H1 (cell line): ENCODE data around the gene FUT6. TPM values are rescaled to one million over a fixed set of nuclear protein-coding genes. Genes with fewer than 3 reads are reported as not detected.

ENCODE experiments used
- CTCF ChIA-PET: fragments of 300-600 bp; sonication (Branson Sonifier 250); formaldehyde crosslinking; loops from one replicate; lab custom pipeline; 2021; ENCODE audit not compliant: partially characterized antibody; lab: Charles Lee
- POLR2A ChIA-PET: fragments of 300-600 bp; sonication (Branson Sonifier 250); formaldehyde crosslinking; loops from one replicate; lab custom pipeline; 2021; ENCODE audit warnings: inconsistent platforms; ENCODE audit not compliant: partially characterized antibody; lab: Charles Lee
- DNase-seq, 2 experiments: peaks; one replicate each; pipeline versions ENCODE4 v3.0.0 to v3.0.0-alpha.2; 2010 to 2022; ENCODE audit warnings: low spot score in 2 of 2, low read depth in 1 of 2, mixed read lengths in 1 of 2
- FAIRE-seq: peaks from 2 replicates; lab custom pipeline; 2011; peaks lifted over from hg19 to GRCh38; lab: Jason Lieb, UNC
- H2AFZ ChIP-seq: 2 replicates; pipeline ENCODE4 v1.8.1; 2012; ENCODE audit warnings: low read length, inconsistent platforms
- H2AK5ac ChIP-seq: 2 replicates; pipeline ENCODE4 v1.6.1; 2013; ENCODE audit warnings: low read depth, low read length
- H2BK120ac ChIP-seq: replicated peaks from 2 replicates; pipeline ENCODE3; 2013; ENCODE audit warnings: low read depth, low read length, inconsistent platforms
- H2BK12ac ChIP-seq: 2 replicates; pipeline ENCODE4 v1.6.1; 2013; ENCODE audit warnings: low read depth, low read length
- H2BK15ac ChIP-seq: 2 replicates; pipeline ENCODE4 v1.6.1; 2013; ENCODE audit warnings: low read length
- H2BK20ac ChIP-seq: 2 replicates; pipeline ENCODE4 v1.6.1; 2013; ENCODE audit warnings: low read length
- H2BK5ac ChIP-seq: 2 replicates; pipeline ENCODE4 v1.6.1; 2013; ENCODE audit warnings: low read depth, low read length
- H3K14ac ChIP-seq: 2 replicates; pipeline ENCODE4 v1.6.1; 2013; ENCODE audit warnings: inconsistent platforms; ENCODE audit not compliant: insufficient read length
- H3K18ac ChIP-seq: 2 replicates; pipeline ENCODE4 v1.6.1; 2013; ENCODE audit warnings: low read length; ENCODE audit errors: extremely low read depth
- H3K23ac ChIP-seq: 2 replicates; pipeline ENCODE4 v1.6.1; 2013; ENCODE audit warnings: inconsistent platforms; ENCODE audit not compliant: insufficient read length
- H3K23me2 ChIP-seq: 2 replicates; pipeline ENCODE4 v1.6.1; 2013; ENCODE audit warnings: low read depth, low read length
- H3K27ac ChIP-seq: 2 replicates; pipeline ENCODE4 v1.6.1; 2011; ENCODE audit warnings: low read depth, low read length, inconsistent platforms
- H3K27me3 ChIP-seq, 4 experiments: replicated peaks in 1 of 4; 1 replicate in 1 of 4; 2 replicates in 3 of 4; pipeline versions ENCODE4 v1.6.1 to v1.8.1; 2011 to 2013; ENCODE audit warnings: low read length in 3 of 4, mild to moderate bottlenecking in 3 of 4, inconsistent platforms in 2 of 4, mixed read lengths in 2 of 4, moderate library complexity in 1 of 4; ENCODE audit not compliant: control insufficient read depth in 3 of 4, insufficient read depth in 3 of 4; ENCODE audit errors: extremely low read depth in 1 of 4
- H3K36me3 ChIP-seq, 4 experiments: 2 replicates each; pipeline versions ENCODE4 v1.6.1 to v1.8.1; 2011 to 2013; ENCODE audit warnings: mild to moderate bottlenecking in 4 of 4, low read length in 3 of 4, moderate library complexity in 2 of 4, control low read depth in 1 of 4, inconsistent platforms in 1 of 4; ENCODE audit not compliant: insufficient read depth in 4 of 4, control insufficient read depth in 2 of 4
- H3K4ac ChIP-seq: replicated peaks from 2 replicates; pipeline ENCODE3; 2013; ENCODE audit warnings: low read length, low read depth, mixed read lengths, inconsistent platforms; ENCODE audit not compliant: insufficient read length
- H3K4me1 ChIP-seq, 4 experiments: replicated peaks in 1 of 4; 1 replicate in 1 of 4; 2 replicates in 3 of 4; pipeline versions ENCODE4 v1.6.1 to v1.8.1; 2011 to 2013; ENCODE audit warnings: low read length in 3 of 4, inconsistent platforms in 2 of 4, mixed read lengths in 1 of 4; ENCODE audit not compliant: insufficient read depth in 4 of 4, control insufficient read depth in 3 of 4
- H3K4me2 ChIP-seq, 2 experiments: 2 replicates each; pipeline versions ENCODE4 v1.6.1 to v1.8.1; 2011 to 2013; ENCODE audit warnings: low read depth in 2 of 2, low read length in 2 of 2, control low read depth in 1 of 2, inconsistent platforms in 1 of 2, mild to moderate bottlenecking in 1 of 2; ENCODE audit not compliant: insufficient read depth in 1 of 2
- H3K4me3 ChIP-seq, 4 experiments: fragments of 200-600, 300-600 bp in 1 of 4; sonication (generic), shearing (Covaris generic), sonication (Bioruptor Twin) in 1 of 4; 2 replicates each; pipeline versions ENCODE4 v1.5.1 to v1.8.1; 2011 to 2016; ENCODE audit warnings: low read length in 4 of 4, low read depth in 3 of 4, control low read depth in 2 of 4, inconsistent platforms in 2 of 4, mild to moderate bottlenecking in 2 of 4, mixed read lengths in 1 of 4, moderate library complexity in 1 of 4; ENCODE audit not compliant: insufficient read depth in 2 of 4; ENCODE audit errors: extremely low read depth in 1 of 4
- H3K56ac ChIP-seq: replicated peaks from 2 replicates; pipeline ENCODE3; 2013; ENCODE audit warnings: low read depth, mild to moderate bottlenecking, mixed read lengths, low read length, inconsistent platforms; ENCODE audit not compliant: insufficient read length
- H3K79me1 ChIP-seq: 2 replicates; pipeline ENCODE4 v1.6.1; 2013; ENCODE audit warnings: low read depth, low read length, control low read depth
- H3K79me2 ChIP-seq, 2 experiments: 2 replicates each; pipeline versions ENCODE4 v1.6.1 to v1.8.1; 2012 to 2013; ENCODE audit warnings: low read length in 2 of 2, mild to moderate bottlenecking in 2 of 2, inconsistent platforms in 1 of 2; ENCODE audit not compliant: insufficient read depth in 2 of 2, control insufficient read depth in 1 of 2
- H3K9ac ChIP-seq, 4 experiments: replicated peaks in 1 of 4; 1 replicate in 1 of 4; 2 replicates in 3 of 4; pipeline versions ENCODE4 v1.6.1 to v1.8.1; 2011 to 2013; ENCODE audit warnings: low read depth in 3 of 4, low read length in 3 of 4, control low read depth in 2 of 4, mild to moderate bottlenecking in 2 of 4, moderate library complexity in 2 of 4, inconsistent platforms in 1 of 4; ENCODE audit errors: extremely low read depth in 1 of 4
- H3K9me3 ChIP-seq, 2 experiments: 2 replicates each; pipeline versions ENCODE4 v1.6.1 to v1.8.1; 2012 to 2013; ENCODE audit warnings: mild to moderate bottlenecking in 2 of 2, moderate library complexity in 2 of 2, control low read depth in 1 of 2, inconsistent platforms in 1 of 2, low read depth in 1 of 2, low read length in 1 of 2, mixed read lengths in 1 of 2; ENCODE audit not compliant: insufficient read depth in 2 of 2
- H4K20me1 ChIP-seq, 2 experiments: replicated peaks in 1 of 2; 2 replicates each; pipeline versions ENCODE3 to v1.8.1; 2011 to 2013; ENCODE audit warnings: inconsistent platforms in 2 of 2, low read length in 2 of 2, mild to moderate bottlenecking in 1 of 2; ENCODE audit not compliant: insufficient read depth in 2 of 2, control insufficient read depth in 1 of 2
- H4K5ac ChIP-seq: 2 replicates; pipeline ENCODE4 v1.6.1; 2013; ENCODE audit warnings: low read length, low read depth, mixed read lengths, inconsistent platforms; ENCODE audit not compliant: insufficient read length
- H4K8ac ChIP-seq: 2 replicates; pipeline ENCODE4 v1.8.0; 2013; ENCODE audit warnings: mild to moderate bottlenecking, moderate library complexity, low read length, inconsistent platforms; ENCODE audit not compliant: insufficient read depth; ENCODE audit errors: extremely low read depth
- H4K91ac ChIP-seq: replicated peaks from 2 replicates; pipeline ENCODE3; 2013; ENCODE audit warnings: low read length, mixed read lengths, inconsistent platforms; ENCODE audit not compliant: insufficient read length
- CBX5 ChIP-seq: fragments of 300-800, 300-1000 bp; sonication (generic); IDR thresholded peaks from 2 replicates; pipeline ENCODE4 v1.7.1; 2016; ENCODE audit warnings: antibody characterized with exemption, low read length, low read depth
- HDAC6 ChIP-seq: IDR thresholded peaks from one replicate; pipeline ENCODE4 v1.7.1; 2012; ENCODE audit warnings: low read depth, mild to moderate bottlenecking, inconsistent platforms, low read length, moderate library complexity
- JUN ChIP-seq: IDR thresholded peaks from 2 replicates; pipeline ENCODE4 v1.6.1; 2011; ENCODE audit warnings: low read depth, mild to moderate bottlenecking, improper control_type of control experiment, low read length
- KDM4A ChIP-seq: IDR thresholded peaks from one replicate; pipeline ENCODE4 v1.7.1; 2012; ENCODE audit warnings: low read depth, mild to moderate bottlenecking, moderate library complexity, low read length, inconsistent platforms; ENCODE audit not compliant: severe bottlenecking
- NANOG ChIP-seq: IDR thresholded peaks from 2 replicates; pipeline ENCODE4 v1.6.1; 2011; ENCODE audit warnings: low read length, low read depth, mild to moderate bottlenecking, inconsistent platforms; ENCODE audit not compliant: insufficient read depth, poor library complexity, severe bottlenecking
- PHF8 ChIP-seq: fragments of 200-600 bp; sonication (generic); conservative IDR thresholded peaks from 2 replicates; pipeline ENCODE4 v1.7.1; 2012; ENCODE audit warnings: low read depth, mild to moderate bottlenecking, inconsistent platforms, low read length, moderate library complexity
- POU5F1 ChIP-seq: IDR thresholded peaks from 2 replicates; pipeline ENCODE4 v1.6.1; 2011; ENCODE audit warnings: low read depth, mild to moderate bottlenecking, low read length, moderate library complexity
- RNF2 ChIP-seq: fragments of 200-900, 300-1000 bp; sonication (generic); IDR thresholded peaks from 2 replicates; pipeline ENCODE4 v1.7.1; 2016; ENCODE audit warnings: borderline replicate concordance, low read depth, mild to moderate bottlenecking, antibody characterized with exemption, low read length; ENCODE audit not compliant: poor library complexity, severe bottlenecking; ENCODE audit errors: missing control alignments
- RXRA ChIP-seq: IDR thresholded peaks from 2 replicates; pipeline ENCODE4 v1.6.1; 2011; ENCODE audit warnings: low read depth, mild to moderate bottlenecking, low read length, moderate library complexity; ENCODE audit not compliant: insufficient read depth
- SIX5 ChIP-seq: IDR thresholded peaks from 2 replicates; pipeline ENCODE4 v1.6.1; 2011; ENCODE audit warnings: mild to moderate bottlenecking, low read depth, low read length
- SP1 ChIP-seq: IDR thresholded peaks from 2 replicates; pipeline ENCODE4 v1.6.1; 2011; ENCODE audit warnings: low read depth, low read length
- SP4 ChIP-seq: IDR thresholded peaks from 2 replicates; pipeline ENCODE4 v1.6.1; 2012; ENCODE audit warnings: low read length, inconsistent platforms
- TAF7 ChIP-seq: optimal IDR thresholded peaks from 2 replicates; pipeline ENCODE3; 2011; ENCODE audit warnings: low read depth, mild to moderate bottlenecking, inconsistent platforms, low read length, moderate library complexity, borderline replicate concordance
- WGBS, 2 experiments: shearing (Covaris generic) in 1 of 2; methylation state at CpG; one replicate each; pipeline versions ENCODE4 v1.1.6 to v1.1.7; 2013 to 2015; ENCODE audit warnings: low lambda C conversion rate in 2 of 2, mixed read lengths in 2 of 2, inconsistent platforms in 1 of 2, low coverage in 1 of 2, missing lambda C conversion rate in 1 of 2; ENCODE audit not compliant: insufficient replicate concordance in 2 of 2, insufficient coverage in 1 of 2, insufficient read length in 1 of 2; ENCODE audit errors: extremely low coverage in 1 of 2, missing lambda C conversion rate in 1 of 2; 5-methylcytosine and 5-hydroxymethylcytosine counted together
- polyA plus RNA-seq, 7 experiments: library from polyadenylated mRNA; depleted of rRNA in 3 of 7; stranded (reverse) in 5 of 7; unstranded in 2 of 7; fragments of >200 nt in 5 of 7; fragments of 200-250 nt in 2 of 7; gene quantifications; 1 replicate in 5 of 7; 2 replicates in 1 of 7; 4 replicates in 1 of 7; pipeline versions ENCODE4 v1.2.1 to v1.2.3, GENCODE V29; 2011 to 2013; ENCODE audit warnings: missing spikeins in 2 of 7, mixed read lengths in 2 of 7
- total RNA-seq: library from RNA; stranded (reverse); fragmentation: NEBNext Ultra II Directional; extraction: Animal tissue kit (Norgen Biotek cat#: 25700); gene quantifications from 2 replicates; pipeline ENCODE4 v1.2.1, GENCODE V29; 2021

Gene FUT6
- total and polyA plus RNA-seq, 2 of the 8 experiments (the other 6 are each of a cell fraction or from before 2014, with no cell fraction given), result not detected

DNA sequence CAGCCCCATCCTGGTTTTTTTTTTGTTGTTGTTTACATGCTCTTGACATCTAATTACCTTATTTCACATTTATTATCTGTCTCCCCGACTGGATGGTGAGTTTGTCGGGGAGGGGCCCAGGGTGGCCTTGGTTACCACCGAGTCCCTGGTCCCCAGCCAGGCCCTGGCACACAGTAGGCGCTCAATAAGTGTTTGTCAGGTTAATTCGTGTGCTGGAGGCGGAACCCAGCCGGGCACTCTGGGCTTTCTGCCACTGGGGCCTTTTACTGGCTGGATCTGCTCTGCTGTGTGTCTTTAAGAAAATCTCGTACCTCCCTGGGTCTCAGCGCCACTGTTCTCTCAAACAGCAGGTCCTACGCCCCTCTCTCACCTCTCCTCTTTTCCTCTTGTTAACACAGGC, 30.0 kb downstream of the FUT6 start:
- Histone ChIP-seq H2BK15ac (no peak overlapping the region), H3K23ac (no peak overlapping the region), H2AK5ac (no peak overlapping the region), H3K14ac (no peak overlapping the region), H3K27ac (no peak overlapping the region), H4K8ac (no peak overlapping the region; the same call in 1 of the 2 replicates), H2BK20ac (no peak overlapping the region), H2BK120ac (no peak overlapping the region), H2BK5ac (no peak overlapping the region), H4K5ac (no peak overlapping the region), H2AFZ (no peak overlapping the region), H2BK12ac (no peak overlapping the region), H4K91ac (no peak overlapping the region), H3K79me2 (no peaks in the 10 kb centered on the region; a peak in 1 of 4 replicates), H3K4me2 (no peak overlapping the region), H3K27me3 (peaks cover 0 to 1% (median 0%) of the 10 kb centered on the region in 4 experiments; a peak in 1 of 7 replicates), H3K23me2 (peaks cover 4% of the 10 kb centered on the region; the same call in 1 of the 2 replicates), H3K4me1 (peaks cover 0 to 5% (median 3%) of the 10 kb centered on the region in 4 experiments; a peak in 3 of 7 replicates), H3K36me3 (no peaks in the 10 kb centered on the region), H3K9ac (no peak overlapping the region), H3K56ac (no peak overlapping the region), H3K18ac (no peak overlapping the region), H3K79me1 (peaks cover 4% of the 10 kb centered on the region; the same call in 1 of the 2 replicates), H3K4me3 (no peak overlapping the region), H4K20me1 (peaks cover 0 to 6% of the 10 kb centered on the region in 2 experiments), H3K4ac (no peak overlapping the region), H3K9me3 (no peaks in the 10 kb centered on the region)
- POLR2A ChIA-PET, result interaction anchor here (0.7 to 2.5 kb wide), 2 partner anchors 14 to 19 kb away, joined by 4 to 6 read pairs; no protein-coding TSS in a partner anchor
- 90% methylated on average over 10 of the region's 10 CpGs; no CpG with 5 or more reads in 1 of the 2 experiments for WGBS, 2 experiments
- DNase-seq (no peak), FAIRE-seq (no peak)
- CTCF ChIA-PET, result interaction anchor here (0.6 to 4.5 kb wide), 7 partner anchors 13 to 175 kb away, joined by 3 to 32 read pairs (median 4); no protein-coding TSS in a partner anchor
- no peak for TF ChIP-seq SP1
- no peak for TF ChIP-seq HDAC6
- no peak for TF ChIP-seq RXRA
- TF ChIP-seq KDM4A, result no peak
- TF ChIP-seq JUN, result no peak
- TF ChIP-seq TAF7, result no peak
- no peak for TF ChIP-seq POU5F1
- TF ChIP-seq CBX5, result no peak
- no peak for TF ChIP-seq RNF2
- TF ChIP-seq SIX5, result no peak
- no peak for TF ChIP-seq PHF8
- no peak for TF ChIP-seq NANOG
- no peak for TF ChIP-seq SP4
